GM10266 (cell line): ENCODE results near the gene ANKRD36.
"Not testable (repeated sequence)": the region's sequence is repeated elsewhere in the genome, so short reads cannot be mapped to it uniquely, and the experiment has no call there.

ENCODE experiments used
- DNase-seq: peaks from one replicate; pipeline ENCODE4 v3.0.0; 2012; ENCODE audit errors: extremely low spot score
- TF ChIP-seq, protein P1 (sequence below): IDR thresholded peaks from 2 replicates; pipeline ENCODE4 v1.5.1; 2012; ENCODE audit warnings: mild to moderate bottlenecking, low read depth; ENCODE audit not compliant: control insufficient read depth, insufficient read depth; ENCODE audit errors: missing control alignments

ANKRD36 gene

DNA sequence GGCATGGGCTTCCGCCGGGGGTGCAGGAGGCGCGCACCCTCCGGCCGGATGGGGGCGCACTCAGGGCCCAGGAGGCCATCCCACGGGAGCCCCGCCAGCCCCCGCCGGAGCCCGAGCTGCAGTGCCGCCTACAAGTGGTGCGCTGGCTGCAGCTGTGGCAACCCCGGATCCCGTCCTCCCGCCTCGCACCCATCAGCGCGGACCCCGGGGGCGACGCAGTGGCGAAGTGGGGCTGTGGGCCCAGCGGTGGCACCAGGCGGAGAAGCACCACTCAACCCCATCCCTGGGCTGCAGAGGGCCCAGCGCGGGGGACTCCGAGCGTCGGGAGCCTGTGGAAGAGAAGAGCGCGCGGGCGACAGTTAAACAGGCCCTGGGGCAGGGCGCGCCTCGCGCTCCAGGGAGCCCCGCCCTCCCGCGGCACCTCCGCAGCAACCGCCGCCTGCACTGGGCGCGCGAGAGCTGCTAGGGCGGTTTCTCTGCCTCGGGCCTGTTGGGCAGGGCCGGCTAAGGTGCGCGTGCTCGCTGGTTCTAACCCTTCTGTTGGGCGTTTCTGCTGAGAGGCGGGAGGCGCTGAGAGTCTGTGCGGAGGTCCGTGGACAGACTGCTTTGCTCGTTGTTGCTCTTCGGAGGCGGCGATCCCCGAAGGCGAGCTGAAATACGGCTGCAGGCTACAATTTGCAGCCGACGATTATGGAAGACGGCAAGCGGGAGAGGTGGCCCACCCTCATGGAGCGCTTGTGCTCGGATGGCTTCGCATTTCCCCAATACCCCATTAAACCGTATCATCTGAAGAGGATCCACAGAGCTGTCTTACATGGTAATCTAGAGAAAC, at the start of gene ANKRD36:
TSS of gene ANKRD36 (plus strand) at position 104 of the 832 bp plus-strand sequence. CDS start at position 691, 587 bp downstream.
- TF ChIP-seq, protein P1, sequence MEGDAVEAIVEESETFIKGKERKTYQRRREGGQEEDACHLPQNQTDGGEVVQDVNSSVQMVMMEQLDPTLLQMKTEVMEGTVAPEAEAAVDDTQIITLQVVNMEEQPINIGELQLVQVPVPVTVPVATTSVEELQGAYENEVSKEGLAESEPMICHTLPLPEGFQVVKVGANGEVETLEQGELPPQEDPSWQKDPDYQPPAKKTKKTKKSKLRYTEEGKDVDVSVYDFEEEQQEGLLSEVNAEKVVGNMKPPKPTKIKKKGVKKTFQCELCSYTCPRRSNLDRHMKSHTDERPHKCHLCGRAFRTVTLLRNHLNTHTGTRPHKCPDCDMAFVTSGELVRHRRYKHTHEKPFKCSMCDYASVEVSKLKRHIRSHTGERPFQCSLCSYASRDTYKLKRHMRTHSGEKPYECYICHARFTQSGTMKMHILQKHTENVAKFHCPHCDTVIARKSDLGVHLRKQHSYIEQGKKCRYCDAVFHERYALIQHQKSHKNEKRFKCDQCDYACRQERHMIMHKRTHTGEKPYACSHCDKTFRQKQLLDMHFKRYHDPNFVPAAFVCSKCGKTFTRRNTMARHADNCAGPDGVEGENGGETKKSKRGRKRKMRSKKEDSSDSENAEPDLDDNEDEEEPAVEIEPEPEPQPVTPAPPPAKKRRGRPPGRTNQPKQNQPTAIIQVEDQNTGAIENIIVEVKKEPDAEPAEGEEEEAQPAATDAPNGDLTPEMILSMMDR = peak; percentile 77
- DNase-seq = peak; percentile 71

- DNase-seq = not testable (repeated sequence)
Observed at GRCh38 chr2:97066030-97066429, 46.9 kb upstream of the ANKRD36 start.

- TF ChIP-seq, protein P1 = no peak
Observed at GRCh38 chr2:97067279-97068004, 45.5 kb upstream of the ANKRD36 start.

GRCh38 chr2:97068074-97068473, 44.9 kb upstream of the ANKRD36 start:
- no peak for DNase-seq

More at GRCh38 chr2:97067279-97068004, 45.5 kb upstream of the ANKRD36 start:
- no peak for DNase-seq

DNA sequence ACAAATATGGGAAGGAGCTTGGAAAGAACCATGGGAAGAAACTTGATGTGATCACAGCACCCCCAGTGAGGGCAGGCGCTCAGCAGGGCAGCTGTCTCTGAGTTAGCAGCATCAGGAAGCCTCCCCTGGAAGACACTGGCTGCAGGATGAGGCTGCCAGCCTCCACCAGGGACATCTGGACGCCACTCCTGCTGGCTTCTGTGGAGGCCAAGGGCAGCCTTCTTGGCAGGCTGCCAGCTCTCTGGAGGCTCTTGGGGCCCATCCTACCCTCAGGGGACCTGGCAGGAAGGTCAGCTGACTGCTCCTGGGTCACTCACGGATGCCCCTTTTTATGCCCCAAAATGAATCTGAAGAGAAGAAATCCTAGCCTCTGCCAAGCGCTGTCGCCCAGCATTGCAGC, 44.2 kb upstream of the ANKRD36 start:
- DNase-seq = not testable (repeated sequence)

More at GRCh38 chr2:97068074-97068473, 44.9 kb upstream of the ANKRD36 start:
- TF ChIP-seq, protein P1 = no peak

DNA sequence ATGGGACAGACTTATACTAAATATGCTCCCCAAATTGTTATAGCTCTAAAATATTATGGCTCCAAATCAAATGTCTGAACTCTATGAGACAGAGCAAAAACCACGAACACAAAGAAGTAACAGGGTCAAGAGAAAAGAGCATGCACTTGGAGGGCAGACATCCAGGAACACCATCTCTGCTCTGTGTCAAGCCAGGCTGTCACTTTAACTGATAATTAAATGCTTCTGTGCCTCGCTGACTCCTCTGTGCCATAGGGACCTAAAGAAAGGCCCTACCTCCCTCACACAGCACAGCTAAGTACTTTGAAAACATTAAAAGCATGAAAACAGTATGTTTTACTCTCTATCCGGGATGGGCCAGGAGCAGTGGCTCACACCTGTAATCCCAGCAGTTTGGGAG, 42.0 kb upstream of the ANKRD36 start:
- DNase-seq = not testable (repeated sequence)

GRCh38 chr2:97077213-97077612, 35.7 kb upstream of the ANKRD36 start:
- not testable (repeated sequence) for DNase-seq

- DNase-seq = not testable (repeated sequence)
Observed at GRCh38 chr2:97080855-97081254, 32.1 kb upstream of the ANKRD36 start.

GRCh38 chr2:97082206-97082605, 30.7 kb upstream of the ANKRD36 start:
- not testable (repeated sequence) for DNase-seq

DNA sequence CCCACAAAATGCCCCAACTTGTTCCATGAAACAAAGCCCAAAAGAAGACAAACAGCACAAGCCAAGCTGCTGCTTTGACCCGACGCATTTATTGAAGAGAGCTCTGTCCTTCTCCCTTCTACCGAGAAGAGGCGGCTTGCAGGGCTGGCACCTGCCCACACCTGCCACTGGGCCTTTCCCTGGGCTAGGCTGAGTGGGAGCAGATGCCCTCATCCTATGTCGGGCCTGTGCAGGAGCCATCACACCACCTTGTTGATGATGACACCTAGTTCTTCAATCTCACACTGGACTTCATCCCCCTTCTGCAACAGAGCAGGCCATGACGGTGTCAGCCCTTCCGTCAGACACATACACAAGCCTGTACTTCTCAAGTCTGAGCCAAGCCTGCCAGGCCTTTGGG, 29.4 kb upstream of the ANKRD36 start:
- DNase-seq = not testable (repeated sequence)

GRCh38 chr2:97085093-97085492, 27.9 kb upstream of the ANKRD36 start:
- DNase-seq = not testable (repeated sequence)

GRCh38 chr2:97088706-97089105, 24.2 kb upstream of the ANKRD36 start:
- DNase-seq = not testable (repeated sequence)

DNA sequence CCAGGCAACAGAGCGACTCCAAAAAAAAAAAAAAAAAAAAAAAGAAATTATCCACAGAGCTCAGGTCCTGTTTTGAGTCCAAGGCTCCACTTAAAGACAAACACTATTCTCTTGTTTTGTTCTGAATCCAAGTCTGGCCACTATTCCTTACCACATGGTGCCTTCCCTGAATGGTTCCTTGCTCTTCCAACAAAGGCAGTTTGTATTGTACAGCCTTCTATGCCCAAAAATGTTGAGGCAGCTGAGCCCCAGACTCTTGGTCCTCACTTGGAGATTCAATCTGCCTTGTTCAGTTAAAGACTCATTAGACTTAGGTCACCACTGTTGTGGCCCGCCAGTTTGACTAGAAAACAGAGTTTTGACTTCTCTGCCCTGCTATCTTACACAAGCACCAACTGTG, 20.0 kb upstream of the ANKRD36 start:
- DNase-seq = not testable (repeated sequence)

DNA sequence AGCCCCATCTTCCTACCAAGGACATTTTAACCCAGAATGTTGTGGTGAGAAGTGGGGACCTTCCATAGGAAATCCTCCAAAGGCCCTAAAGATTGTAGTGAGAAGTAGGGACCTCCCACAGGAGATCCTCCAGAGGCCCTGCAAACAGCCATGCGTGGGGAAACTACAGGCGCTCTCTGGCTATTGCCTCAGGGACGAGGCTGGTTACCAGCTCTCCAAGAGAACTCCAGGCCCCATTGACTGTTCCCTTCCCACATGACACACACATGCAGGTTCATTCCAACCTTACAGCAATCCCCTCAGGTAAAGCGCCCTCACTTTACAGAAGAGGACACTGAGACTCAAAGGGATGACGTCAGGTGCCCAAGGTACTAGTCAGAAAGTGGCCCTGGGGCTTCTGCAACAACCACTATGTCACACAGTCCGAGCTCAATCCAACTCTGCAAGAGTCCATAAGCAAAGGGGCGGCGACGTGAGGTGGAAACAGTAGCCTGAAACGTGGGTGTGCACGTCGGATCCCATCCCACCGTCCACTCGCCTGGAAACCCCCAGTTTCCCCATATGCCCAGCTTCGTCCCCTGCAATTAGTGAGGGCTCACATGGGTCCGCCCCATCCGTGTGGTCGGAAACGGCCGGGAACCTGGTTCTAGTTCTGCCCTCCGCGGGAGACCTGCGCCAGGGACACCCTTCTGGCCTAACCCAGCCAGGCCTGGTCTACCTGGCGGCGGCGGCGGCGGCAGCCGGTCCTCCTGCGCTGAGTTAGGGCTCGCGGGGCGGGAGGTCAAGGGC, 18.8 kb upstream of the ANKRD36 start:
- DNase-seq = not testable (repeated sequence)

DNA sequence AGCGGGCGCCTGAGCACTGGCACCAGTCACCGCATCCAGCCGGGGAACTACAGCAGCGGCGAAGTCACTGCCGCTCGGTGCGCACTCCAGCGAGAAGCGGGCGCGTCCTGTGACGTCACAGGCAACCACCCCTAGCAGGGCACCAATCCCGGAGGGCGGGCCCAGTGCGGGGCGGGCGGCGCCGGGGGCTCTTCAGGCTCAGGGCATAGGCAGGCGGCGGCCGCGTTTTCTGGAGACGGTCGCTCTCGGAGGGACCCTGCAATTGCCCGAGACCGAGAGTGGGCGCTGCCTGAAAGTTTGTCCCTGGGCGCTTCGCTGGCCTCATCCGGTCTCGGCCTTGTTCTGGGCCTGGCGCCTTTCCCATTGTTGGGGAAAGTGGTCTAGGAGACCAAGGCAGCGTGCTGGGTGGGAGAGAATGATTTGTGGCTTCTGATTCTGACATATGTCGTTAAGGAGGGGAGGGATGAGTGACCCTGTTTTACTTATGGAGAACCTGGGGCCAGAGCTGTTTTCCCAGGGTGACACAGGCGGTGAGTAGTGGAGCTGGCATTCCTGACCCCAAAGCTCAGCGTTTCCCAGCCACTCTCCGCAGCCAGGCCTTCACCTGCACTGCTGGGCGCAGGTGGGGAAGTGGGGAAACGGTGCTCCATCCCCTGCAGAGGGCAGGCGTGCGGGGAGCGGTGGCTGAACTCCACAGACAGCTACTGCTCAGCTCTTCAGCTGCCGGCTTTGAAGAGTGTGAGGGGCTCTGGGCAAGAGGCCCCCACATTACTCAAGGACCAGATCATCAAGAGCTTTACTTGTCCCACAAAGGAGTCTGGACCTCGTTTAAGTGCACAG, 18.0 kb upstream of the ANKRD36 start, which contains the start of gene FAHD2B:
TSS of gene FAHD2B (minus strand) at position 111 of the 840 bp plus-strand sequence. CDS start 3,176 bp downstream, outside the sequence.
- peak; percentile 31 for DNase-seq
